CD4-positive, alpha-beta T cell treated with Interleukin-17A for 4 hours (primary cell): ENCODE measurements around the gene RHBDL2.
"Not testable (repeated sequence)": the region's sequence is repeated elsewhere in the genome, so short reads cannot be mapped to it uniquely, and the experiment has no call there.

Source experiments
- DNase-seq: peaks from one replicate; pipeline ENCODE4 v3.0.0-alpha.2; 2020; ENCODE audit warnings: mixed read lengths

RHBDL2 gene

GRCh38 chr1:38873027-38873969, 68.3 kb downstream of the RHBDL2 start, which contains the start of gene MYCBP:
Gene MYCBP (minus strand): TSS chr1:38873348. CDS start chr1:38873305, 43 bp downstream.
- peak; percentile 96 for DNase-seq

GRCh38 chr1:38872401-38873026, 69.1 kb downstream of the RHBDL2 start:
- DNase-seq: peak; percentile 52

- DNase-seq: no peak
Measured at GRCh38 chr1:38870996-38871395, 70.6 kb downstream of the RHBDL2 start.

- DNase-seq: no peak
Measured at GRCh38 chr1:38867208-38867607, 74.4 kb downstream of the RHBDL2 start.

- no peak for DNase-seq
Measured at GRCh38 chr1:38865112-38865715, 76.4 kb downstream of the RHBDL2 start.

GRCh38 chr1:38860454-38860795, 81.2 kb downstream of the RHBDL2 start:
- no peak for DNase-seq

GRCh38 chr1:38859561-38860453, 81.8 kb downstream of the RHBDL2 start, which contains the start of gene RRAGC:
Gene RRAGC (minus strand): TSS chr1:38859772. CDS start chr1:38859646, 126 bp downstream.
- DNase-seq: peak; percentile 97

- peak; percentile 49 for DNase-seq
Measured at GRCh38 chr1:38858833-38859560, 82.6 kb downstream of the RHBDL2 start.

- no peak for DNase-seq
Measured at GRCh38 chr1:38852780-38853179, 88.8 kb downstream of the RHBDL2 start.

GRCh38 chr1:38848071-38848470, 93.6 kb downstream of the RHBDL2 start:
- DNase-seq: no peak

- DNase-seq: no peak
Measured at GRCh38 chr1:38846210-38846609, 95.4 kb downstream of the RHBDL2 start.

GRCh38 chr1:38845088-38845487, 96.5 kb downstream of the RHBDL2 start:
- not testable (repeated sequence) for DNase-seq

GRCh38 chr1:38840281-38840680, 101.3 kb downstream of the RHBDL2 start:
- DNase-seq: no peak

- DNase-seq: no peak
Measured at GRCh38 chr1:38839363-38839762, 102.3 kb downstream of the RHBDL2 start.

GRCh38 chr1:38836316-38836715, 105.3 kb downstream of the RHBDL2 start:
- DNase-seq: not testable (repeated sequence)
